Measurements from ENCODE around the gene CD99L2.
"Not testable (repeated sequence)": the region's sequence is repeated elsewhere in the genome, so short reads cannot be mapped to it uniquely, and the experiment has no call there.

CD99L2 gene

DNA sequence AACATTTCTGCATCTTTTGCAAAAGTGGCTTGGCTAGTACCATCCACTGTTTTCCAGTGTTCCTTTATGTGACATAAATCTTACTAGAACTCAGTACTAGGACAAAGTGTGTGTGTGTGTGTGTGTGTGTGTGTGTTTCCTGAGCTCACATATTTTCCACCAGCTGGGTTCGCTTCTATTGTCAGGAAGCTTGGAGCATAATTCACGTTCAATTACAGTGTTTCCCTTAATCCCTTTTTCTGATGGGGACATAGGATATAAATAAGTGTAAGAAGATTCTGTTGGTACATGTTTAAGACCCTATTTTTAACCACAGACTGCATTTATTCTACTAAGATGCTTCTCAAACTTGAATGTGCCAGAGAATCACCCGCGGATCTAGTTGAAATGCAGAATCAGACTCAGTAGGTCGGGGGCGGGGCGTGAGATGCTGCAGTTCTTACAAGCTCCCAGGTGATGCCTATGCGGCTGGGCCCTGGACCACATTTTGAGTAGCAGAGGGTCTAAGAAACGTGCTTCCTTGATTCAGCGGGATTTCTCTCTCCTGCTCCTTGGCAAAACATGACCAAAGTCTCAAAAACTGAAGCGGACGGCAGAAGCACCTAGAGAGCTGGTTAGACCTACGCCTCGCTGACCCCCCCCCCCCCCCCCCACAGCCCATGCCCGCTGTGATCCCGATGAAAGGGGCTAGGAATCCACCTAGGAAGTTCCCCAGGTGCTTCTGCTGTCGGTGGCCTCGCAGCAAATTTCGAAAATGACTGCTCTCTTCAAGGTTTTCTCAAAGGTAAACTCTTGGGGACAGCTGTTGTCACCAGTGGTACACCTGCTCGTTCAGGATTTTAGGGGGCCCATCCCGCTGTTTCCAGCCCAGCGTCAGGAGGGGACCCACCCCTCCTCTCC is 797 bp downstream of the CD99L2 start:
- DNase-seq: peak in 20 of 56 donors; percentile 0 to 27 (median 10)

DNA sequence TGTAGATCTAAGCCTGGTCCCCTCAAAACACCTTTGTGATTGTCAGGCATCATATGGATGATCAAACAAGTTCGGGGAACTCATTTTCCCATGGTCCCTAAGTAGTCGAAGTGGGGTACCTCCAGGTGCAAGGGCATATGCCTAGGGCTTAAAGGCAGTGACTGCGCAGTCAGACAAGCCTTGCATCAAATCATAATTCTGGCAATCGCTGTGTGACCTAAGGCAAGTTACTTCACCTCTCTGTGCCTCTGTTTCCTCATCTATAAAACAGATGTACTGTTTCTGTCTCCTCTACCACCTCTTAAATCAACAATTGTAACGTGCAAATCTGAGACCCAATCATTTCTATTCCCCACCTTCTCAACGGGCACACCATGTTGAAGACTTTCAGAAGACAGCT is 1.8 kb downstream of the CD99L2 start:
- no peak for DNase-seq

DNA sequence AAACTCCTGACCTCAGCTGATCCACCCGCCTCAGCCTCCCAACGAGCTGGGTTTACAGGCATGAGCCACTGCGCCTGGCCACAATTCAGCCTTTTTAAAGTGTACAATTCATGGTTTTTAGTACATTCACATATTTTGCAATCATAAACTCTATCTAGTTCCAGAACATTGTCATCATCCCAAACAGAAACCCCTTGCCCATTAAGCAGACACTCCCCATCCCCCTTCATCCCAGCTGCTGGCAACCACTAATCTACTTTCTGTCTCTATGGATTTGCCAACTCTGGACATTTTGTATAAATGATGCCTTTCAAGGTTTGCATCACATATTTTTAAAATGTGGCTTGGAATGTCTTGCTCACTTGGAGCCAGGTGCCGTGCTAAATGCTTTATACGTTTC is 4.5 kb downstream of the CD99L2 start:
- no peak for DNase-seq

DNA sequence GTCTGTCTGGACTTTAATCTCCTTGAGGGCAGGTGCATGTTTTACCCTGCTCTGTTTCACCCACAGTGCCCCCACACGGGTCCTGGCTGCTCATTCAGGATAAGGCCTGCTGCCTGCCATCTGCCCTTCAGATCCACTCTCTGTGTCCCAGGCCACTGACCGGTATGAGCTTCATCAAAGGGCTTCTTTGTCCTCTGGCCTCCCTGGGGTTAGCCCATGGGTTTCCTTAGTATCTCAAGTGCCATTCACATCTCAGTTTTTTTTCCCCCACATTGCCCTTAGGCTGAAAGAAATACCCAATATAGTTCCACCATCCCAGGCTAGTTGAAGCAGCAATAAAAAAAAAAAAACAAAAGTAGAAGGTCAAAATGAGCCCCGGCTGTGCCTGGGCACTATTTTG is 9.3 kb downstream of the CD99L2 start:
- peak in 1 of 56 donors; percentile 2 for DNase-seq

DNA sequence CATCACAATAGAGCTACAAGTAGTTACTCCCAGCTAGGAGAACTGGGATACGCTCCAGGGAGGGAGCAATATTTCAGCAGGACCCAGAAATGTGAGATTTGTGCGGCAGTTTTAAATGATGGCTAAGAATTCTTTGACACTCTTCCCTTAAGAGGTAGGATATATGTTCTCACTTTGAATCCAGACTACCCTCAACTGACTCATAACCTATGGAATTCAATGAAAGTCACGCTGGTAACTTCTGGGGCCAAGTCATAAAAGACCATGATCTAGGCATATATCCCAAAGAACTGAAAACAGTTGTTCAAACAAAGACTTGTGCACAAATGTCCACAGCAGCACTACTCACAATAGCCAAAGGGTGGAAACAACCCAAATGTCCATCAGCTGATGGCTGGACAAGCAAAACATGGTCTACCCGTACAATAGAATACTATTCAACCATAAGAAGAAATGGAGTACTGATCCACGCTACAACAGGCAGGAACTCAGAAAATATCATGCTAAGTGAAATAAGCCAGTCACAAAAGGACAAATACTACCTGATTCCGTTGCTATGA is 10.5 kb downstream of the CD99L2 start:
- DNase-seq: peak in 8 of 56 donors; percentile 1 to 55 (median 14)

DNA sequence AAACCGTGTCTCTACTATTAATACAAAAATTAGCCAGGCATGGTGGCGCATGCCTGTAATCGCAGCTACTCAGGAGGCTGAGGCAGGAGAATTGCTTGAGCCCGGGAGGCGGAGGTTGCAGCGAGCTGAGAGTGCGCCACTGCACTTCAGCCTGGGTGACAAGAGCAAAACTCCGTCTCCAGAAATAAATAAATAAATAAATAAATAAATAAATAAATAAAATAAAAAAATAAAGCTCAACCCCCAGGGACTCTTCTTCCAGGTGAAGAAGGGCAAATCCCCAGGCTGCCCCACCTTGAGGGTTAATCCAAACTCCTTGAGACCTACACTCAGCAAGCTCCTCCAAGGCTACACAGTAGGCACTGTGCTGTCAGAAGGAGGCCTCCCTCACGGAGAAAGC is 11.2 kb downstream of the CD99L2 start:
- not testable (repeated sequence) for DNase-seq

DNA sequence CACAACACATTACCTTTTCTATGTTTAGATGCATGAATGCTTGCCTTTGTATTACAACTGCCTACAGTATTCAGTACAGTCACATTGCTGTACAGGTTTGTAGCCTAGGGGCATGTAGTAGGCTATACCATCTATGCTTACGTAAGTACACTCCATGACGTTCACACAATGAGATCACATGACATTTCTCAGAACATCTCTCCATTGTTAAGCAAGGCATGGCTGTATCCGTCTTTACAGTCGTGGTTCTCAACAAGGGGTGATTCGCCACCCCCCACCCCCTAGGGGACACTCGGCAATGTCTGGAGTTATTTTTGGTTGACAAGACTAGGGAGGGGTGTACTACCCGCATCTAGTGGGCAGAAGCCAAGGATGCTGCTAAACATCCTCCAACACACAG is 12.1 kb downstream of the CD99L2 start:
- no peak for DNase-seq

DNA sequence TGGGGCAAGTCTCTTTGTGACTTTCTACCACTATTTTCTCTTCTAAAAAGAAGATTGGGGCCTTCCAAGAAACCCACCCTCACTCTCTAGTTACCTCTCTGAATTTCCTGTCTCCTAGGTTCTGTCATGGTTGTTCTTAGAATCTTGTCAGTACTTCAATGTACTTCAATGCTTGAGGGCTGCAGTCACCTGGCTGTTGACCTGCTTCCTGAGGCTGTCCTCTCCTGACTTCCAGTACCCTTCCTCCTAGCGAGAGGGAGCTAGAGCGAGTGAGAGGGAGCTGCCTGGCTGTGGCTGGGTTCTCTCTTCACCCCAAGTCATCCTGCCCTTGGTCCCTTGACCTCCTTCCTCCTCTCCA is 17.7 kb downstream of the CD99L2 start:
- no peak for DNase-seq

DNA sequence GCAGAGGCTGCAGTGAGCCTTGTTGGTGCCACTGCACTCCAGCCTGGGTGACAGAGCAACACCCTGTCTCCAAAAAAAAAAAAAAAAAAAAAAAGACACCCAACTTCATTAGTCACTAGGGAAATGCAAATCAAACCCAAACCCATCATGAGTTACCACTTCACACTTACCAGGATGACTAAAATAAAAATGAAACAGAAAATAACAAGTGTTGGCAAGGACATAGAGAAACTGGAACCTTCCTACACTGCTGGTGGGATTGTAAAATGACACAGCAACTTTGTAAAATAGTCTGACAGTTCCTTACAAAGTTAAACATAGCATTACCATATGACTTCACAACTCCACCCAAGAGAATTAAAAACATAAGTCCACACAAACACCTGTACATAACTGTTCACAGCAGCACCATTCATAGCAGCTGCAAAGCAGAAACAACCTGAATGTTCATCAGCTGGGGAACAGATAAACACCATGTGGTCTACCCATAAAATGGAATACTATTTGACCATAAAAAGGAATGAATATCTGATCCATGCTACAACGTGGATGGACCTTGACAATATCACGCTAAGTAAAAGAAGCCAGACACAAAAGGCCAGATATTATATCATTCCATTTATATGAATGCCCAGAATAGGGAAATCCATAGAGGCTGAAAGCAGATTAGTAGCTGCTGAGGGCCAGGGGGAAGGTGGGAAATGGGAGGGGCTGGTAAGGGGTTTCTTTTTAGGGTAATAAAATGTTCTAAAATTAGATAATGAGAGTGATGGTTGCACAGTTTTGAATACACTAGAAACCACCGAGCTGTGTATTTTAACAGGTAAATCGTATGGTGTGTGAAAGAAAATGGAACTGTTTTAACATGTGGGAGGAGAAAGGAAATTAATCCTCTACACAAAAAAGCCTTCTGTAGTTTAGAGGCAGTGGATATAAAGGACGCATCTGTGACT is 18.3 kb downstream of the CD99L2 start:
- no peak for DNase-seq

DNA sequence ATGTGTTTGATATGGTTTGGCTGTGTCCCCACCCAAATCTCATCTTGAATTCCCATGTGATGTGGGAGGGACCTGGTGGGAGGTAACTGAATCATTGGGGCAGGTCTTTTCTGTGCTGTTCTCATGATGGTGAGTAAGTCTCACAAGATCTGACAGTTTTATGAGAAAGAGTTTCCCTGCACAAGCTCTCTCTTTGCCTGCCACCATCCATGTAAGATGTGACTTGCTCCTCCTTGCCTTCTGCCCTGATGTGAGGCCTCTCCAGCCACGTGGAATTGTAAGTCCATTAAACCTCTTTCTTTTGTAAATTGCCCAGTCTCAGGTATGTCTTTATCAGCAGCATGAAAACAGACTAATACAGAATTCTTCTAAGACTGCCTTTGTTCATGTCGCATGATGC is 22.8 kb downstream of the CD99L2 start:
- not testable (repeated sequence) for DNase-seq

DNA sequence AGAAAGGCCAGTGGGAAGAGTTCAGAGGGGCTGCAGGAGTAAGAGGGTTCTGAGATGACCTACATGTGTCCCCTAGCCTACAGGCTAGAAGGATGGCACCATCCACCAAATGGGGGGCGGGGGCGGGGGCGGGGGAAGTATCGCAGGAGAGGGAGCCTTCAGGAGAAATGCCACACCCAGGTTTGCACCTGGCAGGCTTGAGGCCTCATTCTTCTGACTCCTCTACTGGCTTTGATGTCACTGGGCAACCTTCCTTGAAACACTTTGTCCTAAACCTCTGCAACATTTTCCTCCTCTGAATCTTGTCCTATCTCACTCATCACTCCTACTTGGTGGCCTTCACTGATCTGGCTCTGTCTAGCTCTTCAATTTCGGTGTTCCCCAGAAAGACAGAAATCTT is 24.0 kb downstream of the CD99L2 start:
- DNase-seq: no peak

DNA sequence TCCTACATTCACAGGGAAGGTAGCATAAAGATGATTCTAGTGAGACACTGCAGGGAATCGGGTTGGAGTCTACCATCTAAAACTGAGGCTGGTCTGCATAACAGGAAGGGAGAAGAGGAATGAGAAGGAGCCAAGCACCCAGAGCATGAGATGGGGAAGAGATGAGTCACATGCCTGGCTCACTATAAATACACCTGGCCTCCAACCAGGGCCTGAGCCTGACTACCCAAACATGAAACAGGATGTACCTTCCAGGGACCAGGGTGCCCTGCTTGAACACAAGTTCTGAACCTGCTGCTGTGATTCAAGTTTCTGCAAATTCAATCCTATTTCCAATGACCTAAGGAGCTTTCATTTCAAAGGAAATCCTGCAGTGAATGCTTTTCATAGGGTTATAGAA is 24.9 kb downstream of the CD99L2 start:
- DNase-seq: no peak

DNA sequence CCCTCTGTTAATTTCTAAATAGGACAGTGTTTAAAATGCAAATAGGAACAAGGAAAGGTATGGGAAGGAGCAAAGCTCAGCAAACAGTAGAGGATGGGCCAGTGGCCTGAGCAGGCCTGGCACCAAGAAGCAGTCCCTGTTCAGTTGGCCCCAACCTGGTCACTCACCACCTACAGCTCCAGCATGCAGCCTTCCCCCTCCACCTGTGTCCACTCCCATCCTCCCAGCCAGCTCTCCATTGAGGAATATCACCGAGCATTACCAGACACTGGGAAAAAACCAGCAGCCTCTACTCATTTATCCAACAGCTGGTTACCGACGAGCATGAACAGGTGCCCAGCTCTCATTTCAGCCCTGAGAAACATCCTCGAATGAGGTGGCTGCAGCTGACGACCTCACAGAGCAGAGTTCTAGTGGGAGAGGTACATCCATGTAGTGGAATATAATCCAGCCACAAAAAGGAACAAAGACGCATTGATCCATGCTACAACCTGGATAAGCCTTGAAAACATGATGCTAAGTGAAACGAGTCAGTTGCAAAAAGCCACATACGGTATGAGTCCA is 25.6 kb downstream of the CD99L2 start:
- no peak for DNase-seq

DNA sequence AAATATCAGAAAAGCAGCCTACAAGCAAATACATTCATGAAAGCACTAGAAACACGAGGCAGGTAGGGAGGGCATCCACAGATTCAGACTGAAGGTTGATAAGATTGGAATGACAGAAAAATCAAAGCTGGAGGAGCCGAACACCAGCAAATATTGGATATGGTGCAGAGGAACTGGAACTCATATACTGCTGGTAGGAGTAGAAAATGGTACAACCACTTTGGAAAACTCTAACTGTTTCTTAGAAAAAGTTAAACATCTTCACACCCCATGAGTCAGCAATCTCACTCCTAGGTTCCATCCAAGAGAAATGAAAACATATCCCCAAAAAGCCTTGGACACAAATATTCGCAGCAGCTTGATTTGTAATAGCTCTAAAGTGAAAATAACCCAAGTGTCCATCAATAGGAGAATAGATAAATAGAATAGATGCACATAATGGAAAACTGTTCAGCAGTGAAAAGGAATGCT is 27.1 kb downstream of the CD99L2 start:
- DNase-seq: no peak

DNA sequence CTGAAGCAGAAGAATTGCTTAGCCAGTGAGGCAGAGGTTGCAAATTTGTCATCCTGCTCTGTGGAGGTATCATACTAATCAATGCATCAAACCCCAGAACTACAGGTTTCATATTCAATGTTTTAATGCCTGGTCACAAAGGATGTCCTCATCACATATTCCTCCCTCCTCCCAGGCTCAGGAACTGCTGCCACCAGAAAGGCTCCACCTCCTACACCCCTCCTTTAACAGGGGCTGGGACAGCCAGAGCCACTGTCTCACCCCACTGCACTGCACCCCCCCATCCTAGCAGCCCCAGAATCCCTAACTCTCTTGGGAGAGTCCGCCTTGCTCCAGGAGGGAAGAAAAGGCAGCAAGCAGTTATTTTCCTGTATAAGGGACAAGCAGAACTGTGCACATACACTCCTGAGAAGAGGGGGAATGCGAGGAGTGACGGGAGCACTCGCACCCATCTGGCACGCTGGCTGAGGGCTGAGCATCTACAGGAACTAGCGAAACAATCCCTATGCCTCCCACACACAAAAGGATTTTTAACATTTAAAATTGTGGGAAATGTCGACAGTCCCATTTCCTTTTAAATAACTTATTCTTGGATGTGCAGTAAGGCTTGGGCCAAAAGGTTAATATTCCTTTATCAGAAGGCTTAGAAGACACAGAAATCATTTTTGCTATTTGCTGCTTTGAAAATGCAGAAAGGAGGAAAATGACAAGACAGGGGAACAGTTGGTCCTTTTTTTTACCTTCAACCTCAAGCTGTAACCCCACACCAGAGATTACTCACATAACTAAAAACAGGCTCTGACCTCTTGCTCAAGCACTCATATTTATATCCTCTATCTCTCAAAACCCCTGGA is 27.8 kb downstream of the CD99L2 start:
- peak in 2 of 56 donors; percentile 2 to 5 for DNase-seq

DNA sequence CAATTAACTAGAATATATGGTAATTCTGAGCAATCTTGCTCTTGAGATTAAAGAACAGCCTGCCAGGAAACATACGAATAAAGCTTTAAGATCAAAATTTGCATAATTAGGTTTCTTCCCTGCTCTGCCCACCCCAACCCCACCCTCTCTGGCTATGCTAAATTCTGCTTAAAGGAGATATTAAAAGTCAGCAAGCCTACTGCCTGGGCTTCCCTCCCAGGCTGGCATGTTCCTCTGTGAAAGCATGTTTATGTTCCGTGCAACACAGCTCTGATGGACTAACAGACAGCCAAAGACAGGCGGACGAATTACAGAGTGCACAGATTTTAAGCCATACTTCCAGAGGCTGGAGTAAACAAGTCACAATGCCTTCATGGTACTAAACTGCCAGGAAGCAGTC is 28.4 kb downstream of the CD99L2 start:
- peak in 1 of 56 donors; percentile 5 for DNase-seq

DNA sequence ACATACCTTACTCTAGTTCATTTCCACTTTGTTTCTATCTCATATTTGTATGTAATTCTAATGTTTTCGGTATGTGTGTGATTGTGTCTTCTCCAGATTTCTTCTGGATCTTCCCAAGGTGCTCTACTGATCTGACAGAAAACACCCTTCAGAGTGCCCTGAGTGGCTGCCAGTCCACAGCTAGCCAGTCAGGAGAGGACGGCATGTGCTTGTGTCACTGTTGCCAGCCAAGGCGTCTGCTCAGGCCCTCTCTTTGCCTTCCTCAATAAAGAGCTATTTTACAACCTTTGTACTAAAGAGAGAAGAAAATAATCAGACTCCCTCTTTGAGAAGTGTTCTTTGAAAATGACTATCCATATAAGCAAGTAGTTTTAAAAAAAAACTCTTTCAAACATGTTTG is 29.0 kb downstream of the CD99L2 start:
- DNase-seq: peak in 10 of 56 donors; percentile 0 to 24 (median 6)

DNA sequence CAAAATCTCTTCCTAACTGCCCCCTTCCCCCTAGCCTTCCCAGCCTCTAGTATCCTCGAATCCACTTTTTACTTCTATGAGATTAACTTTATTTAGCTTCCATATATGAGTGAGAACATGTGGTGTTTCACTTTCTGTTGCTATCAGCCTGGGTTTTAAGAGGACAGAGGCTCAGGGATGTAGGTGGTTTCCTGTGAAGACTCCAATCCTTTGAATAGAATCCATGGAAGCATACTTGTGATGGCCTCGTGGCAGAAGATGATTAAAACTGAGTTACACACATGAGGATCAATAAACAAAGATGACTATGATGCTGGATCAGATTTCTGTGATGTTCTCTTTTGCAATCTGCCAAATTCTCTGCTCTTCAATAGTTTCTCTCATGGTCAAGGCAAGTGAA is 29.8 kb downstream of the CD99L2 start:
- no peak for DNase-seq

DNA sequence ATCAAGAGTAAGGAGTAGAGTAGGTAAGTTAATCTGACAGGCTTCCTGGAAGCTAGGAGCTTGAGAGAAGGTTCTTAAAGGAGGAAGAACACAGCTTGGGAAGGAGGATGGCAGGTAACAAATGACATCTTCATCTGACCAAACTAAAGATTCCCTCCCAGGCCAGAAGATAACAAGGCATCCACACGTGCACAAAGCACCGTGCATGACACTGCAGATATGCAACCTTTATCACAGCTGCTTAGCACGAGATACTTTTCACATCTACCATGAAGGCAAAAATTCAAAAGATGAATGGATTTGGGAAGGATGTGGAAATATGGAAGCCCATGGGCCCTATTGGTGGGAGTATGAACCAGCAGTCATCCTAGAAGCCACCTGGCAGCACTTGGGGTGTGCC is 34.3 kb downstream of the CD99L2 start:
- DNase-seq: no peak

DNA sequence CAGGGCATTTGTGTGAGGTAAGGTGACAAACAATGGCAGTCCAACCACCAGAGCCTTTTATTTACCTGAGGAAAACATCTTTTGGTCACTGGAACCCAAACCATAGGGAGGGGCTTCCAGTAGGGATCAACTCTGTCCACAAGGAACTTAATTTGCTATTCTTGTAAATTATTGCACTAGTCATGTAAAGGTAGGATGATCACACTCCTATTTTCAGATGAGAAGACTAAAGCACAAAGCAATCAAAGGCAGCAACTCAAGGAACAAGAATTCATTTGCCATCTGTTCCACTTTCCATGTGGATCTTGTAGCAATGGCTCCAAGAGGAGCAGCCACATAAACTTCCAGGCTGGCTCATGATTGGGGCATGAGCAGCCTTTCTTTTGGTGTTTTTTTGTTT is 35.3 kb downstream of the CD99L2 start:
- no peak for DNase-seq

DNA sequence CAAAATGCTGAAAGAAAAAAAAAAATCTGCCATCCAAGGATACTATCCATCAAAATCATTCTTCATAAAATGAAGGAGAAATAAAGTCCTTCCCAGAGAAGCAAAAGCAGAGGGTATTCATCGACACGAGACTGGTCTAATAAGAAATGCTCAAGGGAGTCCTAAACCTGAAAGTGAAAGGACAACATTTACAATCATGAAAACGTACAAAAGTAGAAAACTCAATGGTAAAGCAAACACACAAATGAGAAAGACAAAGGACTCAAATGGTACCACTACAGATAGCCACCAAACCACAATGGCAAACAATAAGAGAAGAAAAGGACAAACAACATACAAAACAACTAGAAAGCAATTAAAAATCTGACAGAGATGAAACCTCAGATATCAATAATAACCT is 41.0 kb downstream of the CD99L2 start:
- DNase-seq: no peak

Data from amygdala (tissue), 56 donors.